Dermis blood vessel endothelial cell (primary cell): ENCODE data around the gene PNPLA6. TPM values are rescaled to one million over a fixed set of nuclear protein-coding genes. Genes with fewer than 3 reads are reported as not detected.
A peak's percentile ranks its signal among the peaks of the same experiment; 100 is the strongest.
"Not testable (repeated sequence)": the region's sequence is repeated elsewhere in the genome, so short reads cannot be mapped to it uniquely, and the experiment has no call there.

Source experiments
- DNase-seq: peaks from one replicate; pipeline ENCODE4 v3.0.0; 2010
- total RNA-seq: library from RNA; depleted of rRNA; stranded (reverse); fragments of >200 nt; gene quantifications from 2 replicates; pipeline ENCODE4 v1.2.3, GENCODE V29; 2014

The PNPLA6 gene
- total RNA-seq, 1 donor from 2014 or later, result 107 TPM

GRCh38 chr19:7556696-7557315 lies 21.3 kb downstream of the PNPLA6 start:
- DNase-seq, result no peak

GRCh38 chr19:7558667-7559066 lies 23.1 kb downstream of the PNPLA6 start:
- DNase-seq, result no peak

GRCh38 chr19:7559102-7559501 lies 23.6 kb downstream of the PNPLA6 start:
- DNase-seq, result no peak

- DNase-seq, result no peak
These were observed 24.7 kb downstream of the PNPLA6 start for GRCh38 chr19:7560255-7560654.

GRCh38 chr19:7561325-7561724 lies 25.8 kb downstream of the PNPLA6 start:
- DNase-seq, result no peak

GRCh38 chr19:7562646-7563393 lies 27.3 kb downstream of the PNPLA6 start:
- peak; percentile 18 for DNase-seq

- no peak for DNase-seq
These were observed 29.3 kb downstream of the PNPLA6 start for GRCh38 chr19:7564866-7565265.

- no peak for DNase-seq
These were observed 29.8 kb downstream of the PNPLA6 start for GRCh38 chr19:7565332-7565731.

- no peak for DNase-seq
These were observed 35.2 kb downstream of the PNPLA6 start for GRCh38 chr19:7570761-7571160.

GRCh38 chr19:7575434-7576040 lies 40.0 kb downstream of the PNPLA6 start:
- DNase-seq, result no peak

GRCh38 chr19:7577422-7577821 lies 41.9 kb downstream of the PNPLA6 start:
- DNase-seq, result not testable (repeated sequence)

- DNase-seq, result no peak
These were observed 42.6 kb downstream of the PNPLA6 start for GRCh38 chr19:7578127-7578526.

GRCh38 chr19:7579182-7579581 lies 43.7 kb downstream of the PNPLA6 start:
- DNase-seq, result no peak

GRCh38 chr19:7582446-7582845 lies 46.9 kb downstream of the PNPLA6 start:
- no peak for DNase-seq

GRCh38 chr19:7589822-7590221 lies 54.3 kb downstream of the PNPLA6 start:
- no peak for DNase-seq

GRCh38 chr19:7590256-7590655 lies 54.7 kb downstream of the PNPLA6 start:
- DNase-seq, result no peak

GRCh38 chr19:7595466-7596133 lies 60.1 kb downstream of the PNPLA6 start, which contains the start of gene CAMSAP3:
Gene CAMSAP3, plus strand, starts transcription at chr19:7595863. Its CDS starts 140 bp downstream, at chr19:7596003.
- DNase-seq, result no peak

GRCh38 chr19:7596211-7596937 lies 60.9 kb downstream of the PNPLA6 start:
- DNase-seq, result no peak

- DNase-seq, result no peak
These were observed 62.2 kb downstream of the PNPLA6 start for GRCh38 chr19:7597689-7598088.

- no peak for DNase-seq
These were observed 62.7 kb downstream of the PNPLA6 start for GRCh38 chr19:7598180-7598579.

- no peak for DNase-seq
These were observed 65.2 kb downstream of the PNPLA6 start for GRCh38 chr19:7600721-7601120.

GRCh38 chr19:7602240-7602934 lies 66.9 kb downstream of the PNPLA6 start:
- no peak for DNase-seq
